Measurements from ENCODE around the gene DRAM1. TPM values are rescaled to one million over a fixed set of nuclear protein-coding genes. Genes with fewer than 3 reads are reported as not detected.

Gene DRAM1
- total RNA-seq, 4 donors from 2014 or later, result 3.7 to 20.1 (median 8.7) TPM

GRCh38 chr12:101954113-101954512 lies 76.7 kb downstream of the DRAM1 start:
- WGBS, 2 donors (ENCODE audit: low coverage in 1 of 2), result 97% methylated on average over 1 of the region's 1 CpG; no CpG with 5 or more reads in 1 of the 2 donors
- no peak for DNase-seq
- TF ChIP-seq POLR2AphosphoS5 (IDR thresholded peaks at IDR 0.05), result no peak
- TF ChIP-seq CTCF (IDR thresholded peaks at IDR 0.05), result no peak
- TF ChIP-seq EP300 (IDR thresholded peaks at IDR 0.05; ENCODE audit: low read depth), result no peak
- no peak for TF ChIP-seq POLR2A (IDR thresholded peaks at IDR 0.05)
- H3K4me1 ChIP-seq, result no peaks in the 10 kb centered on the region
- no peak overlapping the region for H3K4me3 ChIP-seq
- no peaks in the 10 kb centered on the region for H3K27me3 ChIP-seq
- H3K9me3 ChIP-seq, result no peaks in the 10 kb centered on the region
- no peak overlapping the region for H3K27ac ChIP-seq
- no peaks in the 10 kb centered on the region for H3K36me3 ChIP-seq
- intact Hi-C loops (cut with DNase I; ENCODE audit: low total_unique reads), result no loop called here
- in situ Hi-C loops (cut with MboI; ENCODE audit: low pct_ligation_motif_present in 1 of 4, low pct_unique_long_range_greater_than_20kb in 1 of 4, low sequenced_read_pairs in 3 of 4), result no loop called here

GRCh38 chr12:101954676-101955075 lies 77.3 kb downstream of the DRAM1 start:
- 100% methylated on average over 1 of the region's 1 CpG; no CpG with 5 or more reads in 1 of the 2 donors for WGBS, 2 donors (ENCODE audit: low coverage in 1 of 2)
- in situ Hi-C loops (cut with MboI; ENCODE audit: low pct_ligation_motif_present in 1 of 4, low pct_unique_long_range_greater_than_20kb in 1 of 4, low sequenced_read_pairs in 3 of 4), result no loop called here
- H3K36me3 ChIP-seq, result no peaks in the 10 kb centered on the region
- no peaks in the 10 kb centered on the region for H3K4me1 ChIP-seq
- no peak overlapping the region for H3K4me3 ChIP-seq
- H3K9me3 ChIP-seq, result no peaks in the 10 kb centered on the region
- no peak for DNase-seq
- no peak overlapping the region for H3K27ac ChIP-seq
- TF ChIP-seq POLR2A (IDR thresholded peaks at IDR 0.05), result no peak
- no peak for TF ChIP-seq POLR2AphosphoS5 (IDR thresholded peaks at IDR 0.05)
- TF ChIP-seq CTCF (IDR thresholded peaks at IDR 0.05), result no peak
- no peak for TF ChIP-seq EP300 (IDR thresholded peaks at IDR 0.05; ENCODE audit: low read depth)
- H3K27me3 ChIP-seq, result no peaks in the 10 kb centered on the region
- intact Hi-C loops (cut with DNase I; ENCODE audit: low total_unique reads), result no loop called here

GRCh38 chr12:101957252-101957959 lies 80.0 kb downstream of the DRAM1 start:
- H3K27me3 ChIP-seq, result no peaks in the 10 kb centered on the region
- H3K36me3 ChIP-seq, result no peaks in the 10 kb centered on the region
- intact Hi-C loops (cut with DNase I; ENCODE audit: low total_unique reads) (no loop called here), in situ Hi-C loops (cut with MboI; ENCODE audit: low pct_ligation_motif_present in 1 of 4, low pct_unique_long_range_greater_than_20kb in 1 of 4, low sequenced_read_pairs in 3 of 4) (no loop called here)
- no peak for TF ChIP-seq EP300 (IDR thresholded peaks at IDR 0.05; ENCODE audit: low read depth)
- no peak for TF ChIP-seq POLR2AphosphoS5 (IDR thresholded peaks at IDR 0.05)
- TF ChIP-seq POLR2A (IDR thresholded peaks at IDR 0.05), result no peak
- no peak for TF ChIP-seq CTCF (IDR thresholded peaks at IDR 0.05)
- no peaks in the 10 kb centered on the region for H3K9me3 ChIP-seq
- DNase-seq, result no peak
- no peaks in the 10 kb centered on the region for H3K4me1 ChIP-seq
- no peak overlapping the region for H3K27ac ChIP-seq
- no peak overlapping the region for H3K4me3 ChIP-seq
- WGBS, 2 donors (ENCODE audit: low coverage in 1 of 2), result 79 to 83% methylated on average over 9 of the region's 9 CpGs

GRCh38 chr12:101959607-101960006 lies 82.2 kb downstream of the DRAM1 start:
- intact Hi-C loops (cut with DNase I; ENCODE audit: low total_unique reads), result no loop called here
- WGBS, 2 donors (ENCODE audit: low coverage in 1 of 2), result 82 to 94% methylated on average over 2 of the region's 2 CpGs

More at GRCh38 chr12:101959607-101960006, 82.2 kb downstream of the DRAM1 start:
- Histone ChIP-seq H3K36me3 (no peaks in the 10 kb centered on the region), H3K27ac (no peak overlapping the region), H3K9me3 (no peaks in the 10 kb centered on the region), H3K4me3 (no peak overlapping the region), H3K4me1 (no peaks in the 10 kb centered on the region), H3K27me3 (no peaks in the 10 kb centered on the region)
- TF ChIP-seq POLR2A (IDR thresholded peaks at IDR 0.05), result no peak
- no peak for TF ChIP-seq EP300 (IDR thresholded peaks at IDR 0.05; ENCODE audit: low read depth)
- no peak for TF ChIP-seq CTCF (IDR thresholded peaks at IDR 0.05)
- no peak for TF ChIP-seq POLR2AphosphoS5 (IDR thresholded peaks at IDR 0.05)
- DNase-seq, result no peak
- in situ Hi-C loops (cut with MboI; ENCODE audit: low pct_ligation_motif_present in 1 of 4, low pct_unique_long_range_greater_than_20kb in 1 of 4, low sequenced_read_pairs in 3 of 4), result no loop called here

Data from transverse colon (tissue), 4 donors.